ENCODE results near the gene JPT1. TPM values are rescaled to one million over a fixed set of nuclear protein-coding genes. Genes with fewer than 3 reads are reported as not detected.

The JPT1 gene
- total RNA-seq, 4 donors from 2014 or later: 15.1 to 23.4 (median 17.7) TPM

GRCh38 chr17:75111777-75112335 is 42.5 kb downstream of the JPT1 start:
- Histone ChIP-seq H3K36me3 (no peaks in the 10 kb centered on the region), H3K27ac (no peak overlapping the region), H3K4me1 (peaks cover 22 to 52% of the 10 kb centered on the region in 2 donors), H3K9me3 (no peaks in the 10 kb centered on the region), H3K27me3 (no peaks in the 10 kb centered on the region), H3K4me3 (replicated peaks in 1 of 3) (no peak overlapping the region)
- no peak for DNase-seq
- no peak for TF ChIP-seq POLR2A (IDR thresholded peaks at IDR 0.05)
- TF ChIP-seq, protein P1, sequence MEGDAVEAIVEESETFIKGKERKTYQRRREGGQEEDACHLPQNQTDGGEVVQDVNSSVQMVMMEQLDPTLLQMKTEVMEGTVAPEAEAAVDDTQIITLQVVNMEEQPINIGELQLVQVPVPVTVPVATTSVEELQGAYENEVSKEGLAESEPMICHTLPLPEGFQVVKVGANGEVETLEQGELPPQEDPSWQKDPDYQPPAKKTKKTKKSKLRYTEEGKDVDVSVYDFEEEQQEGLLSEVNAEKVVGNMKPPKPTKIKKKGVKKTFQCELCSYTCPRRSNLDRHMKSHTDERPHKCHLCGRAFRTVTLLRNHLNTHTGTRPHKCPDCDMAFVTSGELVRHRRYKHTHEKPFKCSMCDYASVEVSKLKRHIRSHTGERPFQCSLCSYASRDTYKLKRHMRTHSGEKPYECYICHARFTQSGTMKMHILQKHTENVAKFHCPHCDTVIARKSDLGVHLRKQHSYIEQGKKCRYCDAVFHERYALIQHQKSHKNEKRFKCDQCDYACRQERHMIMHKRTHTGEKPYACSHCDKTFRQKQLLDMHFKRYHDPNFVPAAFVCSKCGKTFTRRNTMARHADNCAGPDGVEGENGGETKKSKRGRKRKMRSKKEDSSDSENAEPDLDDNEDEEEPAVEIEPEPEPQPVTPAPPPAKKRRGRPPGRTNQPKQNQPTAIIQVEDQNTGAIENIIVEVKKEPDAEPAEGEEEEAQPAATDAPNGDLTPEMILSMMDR (IDR thresholded peaks at IDR 0.05): no peak
- 83 to 87% methylated on average over 7 of the region's 7 CpGs for WGBS, 2 donors
- intact Hi-C loops (cut with DNase I): loop anchor here (5.0 kb wide), 3 partner anchors 50 to 150 kb away; partner anchors contain the start of gene SUMO2

GRCh38 chr17:75110234-75110937 is 43.9 kb downstream of the JPT1 start:
- Histone ChIP-seq H3K27me3 (no peaks in the 10 kb centered on the region), H3K4me3 (replicated peaks in 1 of 3) (peak overlapping the region; percentile 47 to 74 (median 66)), H3K9me3 (no peaks in the 10 kb centered on the region), H3K36me3 (no peaks in the 10 kb centered on the region), H3K4me1 (peaks cover 22 to 50% of the 10 kb centered on the region in 2 donors), H3K27ac (peak overlapping the region; percentile 56 to 76 (median 65))
- intact Hi-C loops (cut with DNase I): loop anchor here (5.0 kb wide), 3 partner anchors 48 to 148 kb away; partner anchors contain the start of gene SUMO2
- TF ChIP-seq, protein P1 (IDR thresholded peaks at IDR 0.05): no peak
- TF ChIP-seq POLR2A (IDR thresholded peaks at IDR 0.05): no peak
- peak; percentile 30 to 31 for DNase-seq
- 27 to 43% methylated on average over 21 to 31 of the region's 40 CpGs for WGBS, 2 donors

GRCh38 chr17:75109407-75110233 is 44.7 kb downstream of the JPT1 start, which contains the start of gene ARMC7:
Gene ARMC7 (plus strand): TSS chr17:75109969. CDS start chr17:75110289, 320 bp downstream.
- Histone ChIP-seq H3K4me3 (replicated peaks in 1 of 3) (peak within 1 kb of the TSS; percentile 47 to 74 (median 66)), H3K4me1 (peaks cover 22 to 50% of the 10 kb centered on the region in 2 donors), H3K9me3 (no peaks in the 10 kb centered on the region), H3K27me3 (no peaks in the 10 kb centered on the region), H3K27ac (peak within 1 kb of the TSS; percentile 56 to 76 (median 65)), H3K36me3 (no peaks in the 10 kb centered on the region)
- WGBS, 2 donors: 0 to 1% methylated on average over 4 to 9 of the region's 68 CpGs
- TF ChIP-seq, protein P1 (IDR thresholded peaks at IDR 0.05): peak in 1 of 6 experiments; percentile 5
- TF ChIP-seq POLR2A (IDR thresholded peaks at IDR 0.05): peak in 1 of 2 donors; percentile 85
- DNase-seq: peak; percentile 92 to 93
- intact Hi-C loops (cut with DNase I): loop anchor here (5.0 kb wide), 3 partner anchors 47 to 147 kb away; partner anchors contain the start of gene SUMO2

DNA sequence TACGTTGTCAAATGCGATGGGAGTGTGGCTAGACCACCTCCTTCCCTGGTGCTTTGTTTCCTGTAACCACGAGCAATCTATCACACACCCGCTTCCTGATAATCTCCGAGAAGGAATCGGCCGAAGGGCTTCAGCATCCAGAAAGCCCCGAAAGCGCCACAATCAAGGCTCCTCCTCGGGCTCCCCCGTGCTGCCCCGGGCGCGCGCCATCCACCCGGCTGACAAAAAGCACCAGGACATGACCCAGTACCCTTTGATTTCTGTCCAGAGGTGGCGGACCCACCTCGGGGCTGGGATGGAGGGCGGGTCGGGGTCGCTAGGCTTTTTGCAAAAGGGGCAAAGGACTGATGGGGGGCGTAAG is 45.3 kb downstream of the JPT1 start:
- H3K9me3 ChIP-seq: no peaks in the 10 kb centered on the region
- TF ChIP-seq, protein P1 (IDR thresholded peaks at IDR 0.05): no peak
- TF ChIP-seq POLR2A (IDR thresholded peaks at IDR 0.05): no peak
- H3K27ac ChIP-seq: peak overlapping the region in 1 of 3 donors; percentile 76
- intact Hi-C loops (cut with DNase I): no loop called here
- H3K36me3 ChIP-seq: no peaks in the 10 kb centered on the region
- DNase-seq: no peak
- peak overlapping the region in 1 of 3 donors; percentile 66 for H3K4me3 ChIP-seq (replicated peaks in 1 of 3)
- H3K4me1 ChIP-seq: peaks cover 22 to 52% of the 10 kb centered on the region in 2 donors
- 19 to 29% methylated on average over 16 of the region's 22 CpGs for WGBS, 2 donors
- H3K27me3 ChIP-seq: no peaks in the 10 kb centered on the region
